Adrenal gland (tissue), 5 donors: Measurements from ENCODE around the gene GNPAT.

Source experiments
- CTCF ChIP-seq, 6 experiments: fragments of 450-650 bp in 4 of 6; fragments of 200-600 bp in 2 of 6; sonication (generic) in 1 of 6; IDR thresholded peaks; 1 replicate in 5 of 6; 2 replicates in 1 of 6; pipeline versions ENCODE4 v1.5.1 to v1.8.0; 2016 to 2021; ENCODE audit warnings: antibody characterized with exemption in 6 of 6, mild to moderate bottlenecking in 2 of 6, moderate library complexity in 1 of 6
- POLR2A ChIP-seq, 2 donors: fragments of 450-650 bp; IDR thresholded peaks; one replicate each; pipeline ENCODE4 v1.6.1; 2017; ENCODE audit warnings: antibody characterized with exemption in 2 of 2, mild to moderate bottlenecking in 2 of 2, moderate library complexity in 1 of 2
- donor health status: DM: no; HTN: no; CAD: no.

DNA sequence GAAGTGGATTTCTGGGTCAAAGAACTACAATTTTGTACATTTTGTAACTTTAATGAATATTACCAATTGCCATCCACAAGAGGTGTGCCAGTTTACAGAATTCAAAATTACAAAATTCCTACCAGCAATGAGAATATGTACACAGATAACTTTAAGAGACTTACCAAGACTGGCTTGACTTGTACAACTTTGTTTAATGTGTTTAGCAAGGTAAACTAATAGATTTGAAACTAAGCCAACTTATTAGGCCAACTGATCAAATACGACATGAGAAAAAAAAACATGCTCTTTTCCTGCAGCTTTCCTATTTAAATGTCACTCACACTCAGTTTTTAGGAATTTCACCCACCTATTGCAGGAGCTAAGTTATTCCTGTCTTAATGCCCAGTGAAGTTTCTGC lies 85.2 kb downstream of the GNPAT start:
- TF ChIP-seq CTCF (IDR thresholded peaks at IDR 0.05) = no peak
- TF ChIP-seq POLR2A (IDR thresholded peaks at IDR 0.05) = no peak
